HEK293 (cell line): ENCODE measurements around the gene DDX10.

Experiments
- GLIS2 ChIP-seq: fragments of 450-650 bp; formaldehyde crosslinking; IDR thresholded peaks from 2 replicates; pipeline ENCODE4 v1.5.1; 2016; ENCODE audit warnings: missing biosample characterization, missing genetic modification characterization
- KLF7 ChIP-seq: fragments of 450-650 bp; formaldehyde crosslinking; IDR thresholded peaks from 2 replicates; pipeline ENCODE4 v1.5.1; 2016; ENCODE audit warnings: missing biosample characterization, missing genetic modification characterization, borderline replicate concordance
- TF ChIP-seq, protein P1 (sequence below): fragments of 450-650 bp; formaldehyde crosslinking; IDR thresholded peaks from 2 replicates; pipeline ENCODE4 v1.5.1; 2016; ENCODE audit warnings: missing biosample characterization, missing genetic modification characterization

DNA sequence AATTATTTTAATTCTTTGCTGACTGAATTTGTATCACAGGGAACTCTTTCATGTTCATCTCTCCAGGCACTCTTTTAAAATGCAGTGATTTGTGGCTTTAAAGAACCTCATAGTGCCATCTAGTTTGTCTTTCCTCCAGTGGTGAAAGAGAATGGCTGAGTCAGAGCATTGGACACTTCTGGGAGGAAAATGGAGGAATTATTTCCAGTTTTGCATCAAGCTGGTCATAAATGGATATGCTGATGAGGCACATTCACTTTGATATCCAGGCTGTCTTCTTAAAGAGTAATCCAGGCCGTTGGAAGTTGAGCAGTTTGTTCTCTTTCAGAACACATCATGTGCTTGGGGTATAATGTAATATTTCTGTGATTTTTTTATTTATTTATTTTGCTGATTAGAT is 273.7 kb downstream of the DDX10 start:
- TF ChIP-seq, protein P1, sequence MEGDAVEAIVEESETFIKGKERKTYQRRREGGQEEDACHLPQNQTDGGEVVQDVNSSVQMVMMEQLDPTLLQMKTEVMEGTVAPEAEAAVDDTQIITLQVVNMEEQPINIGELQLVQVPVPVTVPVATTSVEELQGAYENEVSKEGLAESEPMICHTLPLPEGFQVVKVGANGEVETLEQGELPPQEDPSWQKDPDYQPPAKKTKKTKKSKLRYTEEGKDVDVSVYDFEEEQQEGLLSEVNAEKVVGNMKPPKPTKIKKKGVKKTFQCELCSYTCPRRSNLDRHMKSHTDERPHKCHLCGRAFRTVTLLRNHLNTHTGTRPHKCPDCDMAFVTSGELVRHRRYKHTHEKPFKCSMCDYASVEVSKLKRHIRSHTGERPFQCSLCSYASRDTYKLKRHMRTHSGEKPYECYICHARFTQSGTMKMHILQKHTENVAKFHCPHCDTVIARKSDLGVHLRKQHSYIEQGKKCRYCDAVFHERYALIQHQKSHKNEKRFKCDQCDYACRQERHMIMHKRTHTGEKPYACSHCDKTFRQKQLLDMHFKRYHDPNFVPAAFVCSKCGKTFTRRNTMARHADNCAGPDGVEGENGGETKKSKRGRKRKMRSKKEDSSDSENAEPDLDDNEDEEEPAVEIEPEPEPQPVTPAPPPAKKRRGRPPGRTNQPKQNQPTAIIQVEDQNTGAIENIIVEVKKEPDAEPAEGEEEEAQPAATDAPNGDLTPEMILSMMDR (tag by site-specific recombination) = no peak
- no peak for TF ChIP-seq GLIS2
- no peak for TF ChIP-seq KLF7 (tag by site-specific recombination)
